Astrocyte (in vitro differentiated cells and primary cell): ENCODE measurements around the gene ZHX3. TPM values are rescaled to one million over a fixed set of nuclear protein-coding genes. Genes with fewer than 3 reads are reported as not detected.

Experiments used
- DNase-seq: peaks from one replicate; pipeline ENCODE4 v3.0.0-alpha.2; 2010; ENCODE audit warnings: low read depth
- FAIRE-seq: peaks from 2 replicates; lab custom pipeline; 2011; peaks lifted over from hg19 to GRCh38; lab: Jason Lieb, UNC
- H2AFZ ChIP-seq: 2 replicates; pipeline ENCODE4 v1.6.0; 2012; ENCODE audit warnings: low read depth, low read length, inconsistent platforms
- H3K27ac ChIP-seq: 2 replicates; pipeline ENCODE4 v1.5.1; 2011; ENCODE audit warnings: low read depth, low read length, inconsistent platforms
- H3K27me3 ChIP-seq: 2 replicates; pipeline ENCODE4 v1.6.0; 2011; ENCODE audit warnings: low read length, inconsistent platforms; ENCODE audit not compliant: insufficient read depth
- H3K36me3 ChIP-seq: 2 replicates; pipeline ENCODE4 v1.5.1; 2011; ENCODE audit warnings: low read length, inconsistent platforms; ENCODE audit not compliant: insufficient read depth
- H3K4me1 ChIP-seq: 2 replicates; pipeline ENCODE4 v1.5.1; 2011; ENCODE audit warnings: low read length, inconsistent platforms; ENCODE audit not compliant: insufficient read depth
- H3K4me2 ChIP-seq: 2 replicates; pipeline ENCODE4 v1.6.0; 2012; ENCODE audit warnings: low read length, inconsistent platforms
- H3K4me3 ChIP-seq: 2 replicates; pipeline ENCODE4 v1.5.1; 2011; ENCODE audit warnings: low read depth, mild to moderate bottlenecking, low read length, inconsistent platforms; ENCODE audit not compliant: insufficient read depth
- H3K79me2 ChIP-seq: 2 replicates; pipeline ENCODE4 v1.6.0; 2012; ENCODE audit warnings: mild to moderate bottlenecking, low read length, inconsistent platforms; ENCODE audit not compliant: insufficient read depth
- H3K9ac ChIP-seq: 2 replicates; pipeline ENCODE4 v1.6.0; 2012; ENCODE audit warnings: mild to moderate bottlenecking, low read length, inconsistent platforms
- H3K9me3 ChIP-seq: 2 replicates; pipeline ENCODE4 v1.5.1; 2012; ENCODE audit warnings: low read depth, mild to moderate bottlenecking, low read length, inconsistent platforms; ENCODE audit not compliant: insufficient read depth
- H4K20me1 ChIP-seq: 2 replicates; pipeline ENCODE4 v1.6.0; 2012; ENCODE audit warnings: low read length, inconsistent platforms; ENCODE audit not compliant: insufficient read depth
- H3K27ac Mint-ChIP-seq: one replicate; pipeline ENCODE4 v1.8.0; 2021; ENCODE audit warnings: mild to moderate bottlenecking, mixed read lengths; ENCODE audit not compliant: unreplicated experiment
- H3K27me3 Mint-ChIP-seq: one replicate; pipeline ENCODE4 v1.8.0; 2021; ENCODE audit warnings: low read depth, mixed read lengths; ENCODE audit not compliant: unreplicated experiment
- H3K36me3 Mint-ChIP-seq: one replicate; pipeline ENCODE4 v1.8.0; 2021; ENCODE audit warnings: low read depth, mixed read lengths; ENCODE audit not compliant: unreplicated experiment
- H3K4me1 Mint-ChIP-seq: one replicate; pipeline ENCODE4 v1.8.0; 2021; ENCODE audit warnings: low read depth, mixed read lengths; ENCODE audit not compliant: unreplicated experiment
- H3K4me3 Mint-ChIP-seq: one replicate; pipeline ENCODE4 v1.8.0; 2021; ENCODE audit warnings: mild to moderate bottlenecking, moderate library complexity, mixed read lengths; ENCODE audit not compliant: unreplicated experiment
- H3K9me3 Mint-ChIP-seq: one replicate; pipeline ENCODE4 v1.8.0; 2021; ENCODE audit warnings: mild to moderate bottlenecking, mixed read lengths; ENCODE audit not compliant: unreplicated experiment
- EZH2 ChIP-seq: IDR thresholded peaks from 2 replicates; pipeline ENCODE4 v1.6.1; 2012; ENCODE audit warnings: mild to moderate bottlenecking, low read length, inconsistent platforms; ENCODE audit not compliant: insufficient read depth
- total RNA-seq: library from RNA; stranded (reverse); gene quantifications from 2 replicates; pipeline ENCODE4 v1.2.1, GENCODE V29; 2021
- TF ChIP-seq, protein P1 (sequence below): IDR thresholded peaks from 2 replicates; pipeline ENCODE4 v1.5.1; 2011; ENCODE audit warnings: low read depth, mild to moderate bottlenecking, inconsistent platforms, low read length, moderate library complexity; ENCODE audit not compliant: insufficient read depth

Gene ZHX3
- total RNA-seq, 1 donor from 2014 or later = 41.6 TPM

DNA sequence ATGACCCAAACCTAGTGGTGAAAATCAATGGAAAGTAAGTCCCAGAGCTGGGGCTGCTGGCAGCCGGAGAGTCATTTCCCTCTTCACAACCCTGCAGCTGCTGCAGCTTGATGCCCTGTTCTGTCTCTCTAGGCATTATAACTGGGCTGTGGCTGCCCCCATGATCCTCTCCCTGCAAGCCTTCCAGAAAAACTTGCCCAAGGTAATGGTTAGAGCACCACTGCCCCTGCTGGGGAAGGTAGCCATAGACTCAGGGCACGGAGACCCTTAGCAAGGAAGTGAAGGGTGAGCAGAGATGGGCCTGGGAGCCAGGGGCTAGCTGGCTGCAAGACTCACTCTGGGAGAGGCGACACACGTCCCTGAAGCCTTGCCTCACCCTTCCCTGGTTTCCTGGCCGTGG is 35.1 kb upstream of the ZHX3 start:
- Histone ChIP-seq H3K79me2 (no peaks in the 10 kb centered on the region), H3K9me3 (no peaks in the 10 kb centered on the region), H3K27me3 (no peaks in the 10 kb centered on the region), H2AFZ (no peak overlapping the region), H3K9ac (no peak overlapping the region), H3K4me3 (no peak overlapping the region), H4K20me1 (no peaks in the 10 kb centered on the region), H3K27ac (no peak overlapping the region), H3K36me3 (no peaks in the 10 kb centered on the region), H3K4me1 (no peaks in the 10 kb centered on the region), H3K4me2 (no peak overlapping the region)
- FAIRE-seq = no peak
- TF ChIP-seq EZH2 = no peak
- TF ChIP-seq, protein P1, sequence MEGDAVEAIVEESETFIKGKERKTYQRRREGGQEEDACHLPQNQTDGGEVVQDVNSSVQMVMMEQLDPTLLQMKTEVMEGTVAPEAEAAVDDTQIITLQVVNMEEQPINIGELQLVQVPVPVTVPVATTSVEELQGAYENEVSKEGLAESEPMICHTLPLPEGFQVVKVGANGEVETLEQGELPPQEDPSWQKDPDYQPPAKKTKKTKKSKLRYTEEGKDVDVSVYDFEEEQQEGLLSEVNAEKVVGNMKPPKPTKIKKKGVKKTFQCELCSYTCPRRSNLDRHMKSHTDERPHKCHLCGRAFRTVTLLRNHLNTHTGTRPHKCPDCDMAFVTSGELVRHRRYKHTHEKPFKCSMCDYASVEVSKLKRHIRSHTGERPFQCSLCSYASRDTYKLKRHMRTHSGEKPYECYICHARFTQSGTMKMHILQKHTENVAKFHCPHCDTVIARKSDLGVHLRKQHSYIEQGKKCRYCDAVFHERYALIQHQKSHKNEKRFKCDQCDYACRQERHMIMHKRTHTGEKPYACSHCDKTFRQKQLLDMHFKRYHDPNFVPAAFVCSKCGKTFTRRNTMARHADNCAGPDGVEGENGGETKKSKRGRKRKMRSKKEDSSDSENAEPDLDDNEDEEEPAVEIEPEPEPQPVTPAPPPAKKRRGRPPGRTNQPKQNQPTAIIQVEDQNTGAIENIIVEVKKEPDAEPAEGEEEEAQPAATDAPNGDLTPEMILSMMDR = no peak
- Mint-ChIP-seq H3K27ac (no peak overlapping the region), H3K4me1 (no peaks in the 10 kb centered on the region), H3K9me3 (no peaks in the 10 kb centered on the region), H3K4me3 (no peak overlapping the region), H3K27me3 (no peaks in the 10 kb centered on the region), H3K36me3 (peaks cover 42% of the 10 kb centered on the region)
- no peak for DNase-seq

DNA sequence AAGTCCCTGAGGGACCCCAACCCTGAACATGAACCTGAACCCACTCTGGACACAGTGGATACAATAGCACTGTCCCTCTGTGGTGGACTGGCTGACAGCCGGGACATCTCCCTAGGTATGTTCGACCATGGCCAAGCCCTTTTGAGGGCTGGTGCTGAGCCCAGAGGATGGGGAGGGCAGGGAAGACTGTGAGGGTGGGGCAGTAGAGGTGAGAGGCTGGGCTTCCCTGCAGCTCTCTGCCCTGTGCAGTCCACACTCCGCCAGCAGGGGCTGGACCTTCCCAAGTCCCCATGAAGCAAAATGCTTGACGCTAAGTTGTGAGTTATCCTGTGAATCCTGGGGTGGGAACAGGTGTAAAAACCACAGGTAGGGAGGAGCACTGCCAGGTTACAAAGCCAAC is 34.6 kb upstream of the ZHX3 start:
- no peak overlapping the region for H3K27ac Mint-ChIP-seq
- no peaks in the 10 kb centered on the region for H3K27me3 Mint-ChIP-seq
- no peak overlapping the region for H3K27ac ChIP-seq
- no peaks in the 10 kb centered on the region for H3K27me3 ChIP-seq
- no peaks in the 10 kb centered on the region for H3K9me3 Mint-ChIP-seq
- H2AFZ ChIP-seq = no peak overlapping the region
- no peak overlapping the region for H3K4me2 ChIP-seq
- no peak overlapping the region for H3K9ac ChIP-seq
- H3K79me2 ChIP-seq = no peaks in the 10 kb centered on the region
- no peak overlapping the region for H3K4me3 ChIP-seq
- TF ChIP-seq, protein P1 = no peak
- no peak for TF ChIP-seq EZH2
- H4K20me1 ChIP-seq = no peaks in the 10 kb centered on the region
- H3K4me1 Mint-ChIP-seq = no peaks in the 10 kb centered on the region
- no peak for DNase-seq
- no peaks in the 10 kb centered on the region for H3K4me1 ChIP-seq
- no peak for FAIRE-seq
- H3K9me3 ChIP-seq = no peaks in the 10 kb centered on the region
- H3K4me3 Mint-ChIP-seq = no peak overlapping the region
- H3K36me3 ChIP-seq = no peaks in the 10 kb centered on the region
- H3K36me3 Mint-ChIP-seq = peaks cover 44% of the 10 kb centered on the region

- no peak overlapping the region for H3K27ac ChIP-seq
- H3K4me1 ChIP-seq = no peaks in the 10 kb centered on the region
- peaks cover 39% of the 10 kb centered on the region for H3K36me3 Mint-ChIP-seq
- H3K27me3 ChIP-seq = no peaks in the 10 kb centered on the region
- H4K20me1 ChIP-seq = no peaks in the 10 kb centered on the region
- TF ChIP-seq, protein P1 = no peak
- no peak for TF ChIP-seq EZH2
- H3K9me3 ChIP-seq = no peaks in the 10 kb centered on the region
- no peak overlapping the region for H2AFZ ChIP-seq
- H3K27me3 Mint-ChIP-seq = no peaks in the 10 kb centered on the region
- no peak overlapping the region for H3K27ac Mint-ChIP-seq
- H3K9ac ChIP-seq = no peak overlapping the region
- H3K9me3 Mint-ChIP-seq = no peaks in the 10 kb centered on the region
- FAIRE-seq (no peak), DNase-seq (no peak)
- no peak overlapping the region for H3K4me3 Mint-ChIP-seq
- no peaks in the 10 kb centered on the region for H3K36me3 ChIP-seq
- H3K79me2 ChIP-seq = no peaks in the 10 kb centered on the region
- no peak overlapping the region for H3K4me3 ChIP-seq
- no peaks in the 10 kb centered on the region for H3K4me1 Mint-ChIP-seq
- H3K4me2 ChIP-seq = no peak overlapping the region
These were observed 33.0 kb upstream of the ZHX3 start for GRCh38 chr20:41350408-41350962.
